ENCODE measurements around the gene FAM227A.

Gene FAM227A

DNA sequence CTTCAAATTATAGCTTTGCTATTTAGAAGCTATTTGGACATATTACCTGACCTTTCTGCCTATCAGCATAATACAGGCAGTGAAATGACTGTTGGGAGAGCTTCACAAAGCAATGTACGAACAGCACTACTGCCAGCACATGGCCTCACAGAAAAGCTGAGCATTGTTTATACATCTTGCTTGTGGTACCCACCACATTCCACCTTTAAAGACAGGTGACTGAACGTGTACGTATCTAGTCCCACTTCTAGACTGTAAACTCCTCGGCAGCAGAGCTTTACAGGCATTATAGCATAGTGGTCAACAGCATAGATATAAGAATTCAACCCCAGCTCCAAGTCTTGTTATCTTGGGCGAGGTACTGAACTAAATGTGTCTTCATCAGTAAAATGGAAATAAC is 43.0 kb upstream of the FAM227A start:
- H3K36me3 ChIP-seq (ENCODE audit: insufficient read depth, insufficient read length, low read length): peaks cover 29% of the 10 kb centered on the region
- DNase-seq (ENCODE audit: low read depth, low spot score): no peak
- H3K9ac ChIP-seq (ENCODE audit: insufficient read length, low read depth): peak overlapping the region; percentile 86
- H3K27me3 ChIP-seq (ENCODE audit: insufficient read depth, insufficient read length): no peaks in the 10 kb centered on the region
- H3K9me3 ChIP-seq (ENCODE audit: insufficient read depth, low read length): no peaks in the 10 kb centered on the region
- TF ChIP-seq YY1 (IDR thresholded peaks at IDR 0.05; ENCODE audit: insufficient read depth, insufficient read length) (no peak), SUZ12 (IDR thresholded peaks at IDR 0.05; ENCODE audit: extremely low read depth, insufficient read depth, insufficient read length) (no peak), ZNF274 (IDR thresholded peaks at IDR 0.05; ENCODE audit: low read depth, low read length) (no peak)
- H3K4me3 ChIP-seq (ENCODE audit: insufficient read length, low read depth): peak overlapping the region; percentile 80
- H3K4me1 ChIP-seq (ENCODE audit: insufficient read depth, insufficient read length): peaks cover 4% of the 10 kb centered on the region

DNA sequence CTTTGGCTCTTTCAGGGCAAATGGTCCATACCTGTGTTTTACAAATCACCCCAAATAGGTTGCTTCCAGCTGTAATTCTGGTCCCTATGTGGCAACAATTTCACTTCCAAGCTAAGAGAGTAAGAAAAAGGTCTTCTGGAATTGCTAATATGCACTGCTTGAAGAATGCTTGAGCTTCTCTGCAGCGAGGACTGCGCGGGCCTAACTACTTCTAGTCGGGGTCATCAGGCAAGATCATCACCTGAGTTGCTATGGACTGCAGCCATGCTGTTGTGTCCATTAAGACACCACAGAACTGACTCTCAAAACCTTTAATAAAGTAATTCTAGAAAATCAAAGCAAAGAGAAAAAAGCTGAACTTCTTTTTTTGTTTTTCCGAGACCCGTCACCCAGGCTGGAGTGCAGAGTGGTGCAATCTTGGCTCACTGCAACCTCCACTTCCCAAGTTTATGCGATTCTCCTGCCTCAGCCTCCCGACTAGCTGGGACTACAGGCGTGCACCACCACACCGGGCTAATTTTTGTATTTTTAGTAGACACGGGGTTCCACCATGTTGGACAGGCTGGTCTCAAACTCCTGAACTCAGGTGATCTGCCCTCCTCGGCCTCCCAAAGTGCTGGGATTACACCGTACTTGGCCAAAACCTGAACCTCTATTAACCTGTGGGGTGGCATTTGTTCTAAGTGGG is 42.4 kb upstream of the FAM227A start:
- peaks cover 4% of the 10 kb centered on the region for H3K4me1 ChIP-seq (ENCODE audit: insufficient read depth, insufficient read length)
- H3K9ac ChIP-seq (ENCODE audit: insufficient read length, low read depth): no peak overlapping the region

DNA sequence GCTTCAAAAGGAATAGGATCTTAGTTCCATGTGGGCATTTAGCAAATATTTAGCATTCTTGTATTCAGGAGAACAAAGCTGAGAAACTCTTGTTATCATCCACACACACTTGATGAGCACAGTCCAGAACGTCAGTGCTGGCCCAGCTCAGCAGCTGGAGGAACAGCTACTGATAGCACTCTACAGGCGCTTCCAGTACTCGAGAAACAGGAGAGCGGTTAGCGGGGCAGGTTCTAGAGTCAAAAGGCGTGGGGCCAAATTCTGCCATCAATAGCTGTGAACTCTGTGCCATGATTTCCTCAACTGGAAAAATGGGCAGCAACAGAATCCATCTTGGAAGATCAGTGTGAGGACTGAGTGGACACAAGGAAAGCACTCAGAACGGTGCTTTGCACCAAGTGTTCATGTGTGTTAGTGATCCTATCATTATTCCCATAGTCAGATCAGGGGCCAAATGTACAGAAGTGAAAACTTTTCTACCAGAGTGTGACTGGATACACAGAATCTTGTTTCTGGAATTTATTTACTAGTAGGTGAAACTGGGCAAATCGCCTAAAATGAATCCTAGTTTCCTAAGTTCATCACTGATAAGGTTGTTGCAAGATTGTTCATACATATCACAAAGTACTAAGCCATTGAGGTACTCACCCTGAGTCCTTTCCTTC is 41.4 kb upstream of the FAM227A start:
- H3K9ac ChIP-seq (ENCODE audit: insufficient read length, low read depth): no peak overlapping the region
- H3K36me3 ChIP-seq (ENCODE audit: insufficient read depth, insufficient read length, low read length): peaks cover 41% of the 10 kb centered on the region
- DNase-seq (ENCODE audit: low read depth, low spot score): no peak
- peaks cover 3% of the 10 kb centered on the region for H3K4me1 ChIP-seq (ENCODE audit: insufficient read depth, insufficient read length)
- H3K9me3 ChIP-seq (ENCODE audit: insufficient read depth, low read length): no peaks in the 10 kb centered on the region
- no peaks in the 10 kb centered on the region for H3K27me3 ChIP-seq (ENCODE audit: insufficient read depth, insufficient read length)
- TF ChIP-seq SUZ12 (IDR thresholded peaks at IDR 0.05; ENCODE audit: extremely low read depth, insufficient read depth, insufficient read length) (no peak), ZNF274 (IDR thresholded peaks at IDR 0.05; ENCODE audit: low read depth, low read length) (no peak), YY1 (IDR thresholded peaks at IDR 0.05; ENCODE audit: insufficient read depth, insufficient read length) (no peak)
- H3K4me3 ChIP-seq (ENCODE audit: insufficient read length, low read depth): no peak overlapping the region

More for the DNA sequence above, 42.4 kb upstream of the FAM227A start:
- Histone ChIP-seq H3K4me3 (ENCODE audit: insufficient read length, low read depth) (peak overlapping the region; percentile 80), H3K36me3 (ENCODE audit: insufficient read depth, insufficient read length, low read length) (peaks cover 33% of the 10 kb centered on the region), H3K9me3 (ENCODE audit: insufficient read depth, low read length) (no peaks in the 10 kb centered on the region), H3K27me3 (ENCODE audit: insufficient read depth, insufficient read length) (no peaks in the 10 kb centered on the region)
- TF ChIP-seq ZNF274 (IDR thresholded peaks at IDR 0.05; ENCODE audit: low read depth, low read length) (no peak), YY1 (IDR thresholded peaks at IDR 0.05; ENCODE audit: insufficient read depth, insufficient read length) (no peak), SUZ12 (IDR thresholded peaks at IDR 0.05; ENCODE audit: extremely low read depth, insufficient read depth, insufficient read length) (no peak)
- DNase-seq (ENCODE audit: low read depth, low spot score): no peak

DNA sequence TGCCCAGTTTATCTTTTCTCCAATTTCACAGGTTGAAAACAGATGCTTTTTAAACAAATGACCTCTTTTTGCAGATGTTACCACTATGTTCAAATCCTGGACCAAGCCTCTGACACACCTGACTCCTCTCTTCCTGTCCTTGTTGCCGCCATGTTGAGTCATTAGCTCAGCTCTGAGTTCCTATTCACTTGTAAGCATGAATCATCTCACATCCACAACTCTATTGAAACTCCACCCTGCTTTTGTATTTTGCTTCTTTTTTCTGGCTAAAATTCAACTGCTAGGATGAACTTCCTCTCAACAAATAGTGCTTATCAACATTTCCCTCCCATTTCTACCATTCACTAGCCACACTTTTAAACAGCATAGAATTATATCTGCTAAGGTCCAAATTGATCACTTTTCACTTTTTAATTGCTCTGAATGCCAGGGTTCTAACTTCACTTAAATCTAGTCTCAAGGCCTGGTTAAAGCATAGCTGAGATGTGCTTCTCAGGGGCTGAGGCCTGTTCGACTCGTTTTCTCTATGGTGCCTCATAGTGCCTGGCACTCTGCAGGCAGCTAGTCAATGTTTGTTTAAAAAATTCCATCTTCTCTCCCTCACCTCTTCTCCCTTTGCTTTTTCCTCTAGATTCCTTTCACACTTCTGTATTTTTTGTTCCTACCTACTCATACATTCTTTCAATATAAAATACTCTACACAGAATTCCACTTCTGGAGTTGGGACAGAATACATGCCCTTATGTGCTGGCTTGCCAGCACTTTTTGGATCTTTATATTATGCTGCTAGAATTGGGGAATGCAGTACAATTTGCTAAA is 40.6 kb upstream of the FAM227A start:
- DNase-seq (ENCODE audit: low read depth, low spot score): no peak
- Histone ChIP-seq H3K4me3 (ENCODE audit: insufficient read length, low read depth) (no peak overlapping the region), H3K9ac (ENCODE audit: insufficient read length, low read depth) (no peak overlapping the region), H3K27me3 (ENCODE audit: insufficient read depth, insufficient read length) (no peaks in the 10 kb centered on the region), H3K4me1 (ENCODE audit: insufficient read depth, insufficient read length) (peaks cover 2% of the 10 kb centered on the region), H3K9me3 (ENCODE audit: insufficient read depth, low read length) (no peaks in the 10 kb centered on the region), H3K36me3 (ENCODE audit: insufficient read depth, insufficient read length, low read length) (peaks cover 46% of the 10 kb centered on the region)
- TF ChIP-seq SUZ12 (IDR thresholded peaks at IDR 0.05; ENCODE audit: extremely low read depth, insufficient read depth, insufficient read length): no peak
- TF ChIP-seq ZNF274 (IDR thresholded peaks at IDR 0.05; ENCODE audit: low read depth, low read length): no peak
- no peak for TF ChIP-seq YY1 (IDR thresholded peaks at IDR 0.05; ENCODE audit: insufficient read depth, insufficient read length)

DNA sequence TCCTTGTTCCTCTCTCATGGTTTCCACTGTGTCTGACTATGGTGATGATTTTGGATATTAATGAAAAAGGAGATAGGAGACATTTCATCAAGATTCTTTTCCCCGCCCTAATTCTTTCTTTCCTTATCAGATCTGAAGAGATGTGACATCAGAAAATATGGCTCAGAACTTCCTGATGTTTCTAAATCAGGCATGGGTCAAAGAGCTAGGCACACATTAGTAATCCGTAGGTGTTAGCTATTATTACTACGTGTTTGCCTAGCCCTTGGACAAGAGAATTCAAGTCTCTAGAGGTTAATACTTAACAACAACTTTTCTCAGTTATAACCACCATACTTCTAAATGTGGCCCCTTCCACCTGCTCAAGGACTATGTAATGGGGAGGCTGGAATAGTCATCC is 38.7 kb upstream of the FAM227A start:
- TF ChIP-seq SUZ12 (IDR thresholded peaks at IDR 0.05; ENCODE audit: extremely low read depth, insufficient read depth, insufficient read length): no peak
- TF ChIP-seq YY1 (IDR thresholded peaks at IDR 0.05; ENCODE audit: insufficient read depth, insufficient read length): no peak
- no peak for TF ChIP-seq ZNF274 (IDR thresholded peaks at IDR 0.05; ENCODE audit: low read depth, low read length)
- Histone ChIP-seq H3K36me3 (ENCODE audit: insufficient read depth, insufficient read length, low read length) (peaks cover 55% of the 10 kb centered on the region), H3K4me3 (ENCODE audit: insufficient read length, low read depth) (no peak overlapping the region), H3K27me3 (ENCODE audit: insufficient read depth, insufficient read length) (no peaks in the 10 kb centered on the region), H3K9ac (ENCODE audit: insufficient read length, low read depth) (no peak overlapping the region), H3K4me1 (ENCODE audit: insufficient read depth, insufficient read length) (peaks cover 2% of the 10 kb centered on the region), H3K9me3 (ENCODE audit: insufficient read depth, low read length) (no peaks in the 10 kb centered on the region)
- no peak for DNase-seq (ENCODE audit: low read depth, low spot score)

DNA sequence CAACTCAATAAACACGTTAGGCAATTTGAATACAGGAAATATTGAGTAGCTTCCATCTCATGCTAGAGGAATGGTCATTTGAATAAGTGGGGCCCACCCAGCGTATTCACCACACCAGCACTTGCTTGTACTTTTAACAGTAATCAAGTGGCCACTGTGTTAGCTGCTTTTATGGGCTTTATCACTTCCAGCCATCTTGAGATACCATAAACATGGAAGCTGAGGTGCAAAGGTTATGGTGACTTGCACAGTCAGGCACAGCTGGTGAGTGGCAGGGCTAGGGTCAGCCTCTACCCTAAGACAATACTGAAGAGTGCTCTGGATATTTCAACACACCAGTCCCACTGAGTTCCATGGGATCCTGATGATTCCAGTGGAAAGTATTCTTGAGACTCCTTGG is 37.9 kb upstream of the FAM227A start:
- peaks cover 55% of the 10 kb centered on the region for H3K36me3 ChIP-seq (ENCODE audit: insufficient read depth, insufficient read length, low read length)
- no peak overlapping the region for H3K4me3 ChIP-seq (ENCODE audit: insufficient read length, low read depth)
- no peak for TF ChIP-seq SUZ12 (IDR thresholded peaks at IDR 0.05; ENCODE audit: extremely low read depth, insufficient read depth, insufficient read length)
- no peak for TF ChIP-seq YY1 (IDR thresholded peaks at IDR 0.05; ENCODE audit: insufficient read depth, insufficient read length)
- TF ChIP-seq ZNF274 (IDR thresholded peaks at IDR 0.05; ENCODE audit: low read depth, low read length): no peak
- no peaks in the 10 kb centered on the region for H3K27me3 ChIP-seq (ENCODE audit: insufficient read depth, insufficient read length)
- DNase-seq (ENCODE audit: low read depth, low spot score): no peak
- H3K9ac ChIP-seq (ENCODE audit: insufficient read length, low read depth): no peak overlapping the region
- H3K9me3 ChIP-seq (ENCODE audit: insufficient read depth, low read length): no peaks in the 10 kb centered on the region
- no peaks in the 10 kb centered on the region for H3K4me1 ChIP-seq (ENCODE audit: insufficient read depth, insufficient read length)

DNA sequence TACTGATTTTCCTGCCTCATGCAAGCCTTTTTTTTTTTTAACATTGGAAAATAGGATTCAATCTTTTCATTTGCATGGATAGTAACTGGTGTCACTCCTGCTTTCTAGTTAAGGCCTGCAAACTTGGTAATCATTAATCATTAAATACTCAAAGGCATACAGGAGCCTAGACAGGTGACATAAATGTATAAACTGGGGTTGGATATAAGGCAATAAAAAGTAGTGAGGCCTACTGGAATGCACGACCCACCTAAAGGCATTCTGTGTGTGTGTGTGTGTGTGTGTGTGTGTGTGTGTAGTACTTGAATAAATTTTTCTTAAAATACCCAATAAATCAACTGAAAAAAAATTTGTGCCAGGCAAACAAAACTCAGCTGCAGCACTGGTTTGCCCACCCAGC is 33.5 kb upstream of the FAM227A start:
- Histone ChIP-seq H3K9ac (ENCODE audit: insufficient read length, low read depth) (no peak overlapping the region), H3K4me1 (ENCODE audit: insufficient read depth, insufficient read length) (no peaks in the 10 kb centered on the region), H3K9me3 (ENCODE audit: insufficient read depth, low read length) (no peaks in the 10 kb centered on the region), H3K4me3 (ENCODE audit: insufficient read length, low read depth) (no peak overlapping the region), H3K27me3 (ENCODE audit: insufficient read depth, insufficient read length) (no peaks in the 10 kb centered on the region), H3K36me3 (ENCODE audit: insufficient read depth, insufficient read length, low read length) (peaks cover 76% of the 10 kb centered on the region)
- no peak for DNase-seq (ENCODE audit: low read depth, low spot score)
- TF ChIP-seq YY1 (IDR thresholded peaks at IDR 0.05; ENCODE audit: insufficient read depth, insufficient read length): no peak
